Pancreas (tissue), 10 donors: ENCODE data around the gene SND1. TPM values are rescaled to one million over a fixed set of nuclear protein-coding genes. Genes with fewer than 3 reads are reported as not detected.

Source experiments
- ATAC-seq, 4 donors: fragments of 200-7000 bp; cut with Tn5 transposase; one replicate each; pipeline versions ENCODE4 v1.8.0 to v1.9.1; 2020; ENCODE audit warnings: mild to moderate bottlenecking in 4 of 4, moderate library complexity in 4 of 4
- DNase-seq, 6 donors: peaks; one replicate each; pipeline ENCODE4 v3.0.0-alpha.2; 2020
- FAIRE-seq: peaks from 2 replicates; lab custom pipeline; 2012; peaks lifted over from hg19 to GRCh38; lab: Jason Lieb, UNC
- H3K27ac ChIP-seq, 4 donors: fragments of 200-600 bp; sonication (generic); 1 replicate in 3 of 4; 2 replicates in 1 of 4; pipeline versions ENCODE4 v1.5.0 to v1.8.0; 2020
- H3K27me3 ChIP-seq, 4 donors: fragments of 200-600 bp; one replicate each; pipeline ENCODE4 v1.8.0; 2021
- H3K36me3 ChIP-seq, 3 donors: fragments of 200-600 bp; sonication (generic) in 1 of 3; one replicate each; pipeline versions ENCODE4 v1.5.0 to v1.8.0; 2020 to 2021
- H3K4me1 ChIP-seq, 3 donors: fragments of 200-600 bp; one replicate each; pipeline ENCODE4 v1.8.0; 2021
- H3K4me3 ChIP-seq, 4 donors: fragments of 200-600 bp; sonication (generic) in 2 of 4; one replicate each; pipeline versions ENCODE4 v1.5.0 to v1.8.0; 2020 to 2021
- H3K9me3 ChIP-seq, 4 donors: fragments of 200-600 bp; one replicate each; pipeline ENCODE4 v1.8.0; 2021
- WGBS, 2 donors: extraction: QIAGEN DNeasy Blood & Tissue Kit; methylation state at CpG; one replicate each; pipeline ENCODE4 v1.1.7; 2013; 5-methylcytosine and 5-hydroxymethylcytosine counted together
- intact Hi-C, 3 donors: fragments of 100-400 bp; cut with DNase I; formaldehyde crosslinking; loops; one replicate each; pipeline versions ENCODE4 v1.11.1 to v1.14.2; 2022
- polyA plus RNA-seq, 2 donors: library from polyadenylated mRNA; stranded (reverse); fragments of 200-250 nt; gene quantifications; one replicate each; pipeline ENCODE4 v1.2.3, GENCODE V29; 2013
- total RNA-seq, 6 donors: library from RNA; stranded (reverse); fragmentation: NEBNext Ultra II Directional in 4 of 6; extraction: Animal tissue kit (Norgen Biotek cat#: 25700) in 4 of 6; gene quantifications; one replicate each; pipeline versions ENCODE4 v1.2.1 to v1.2.4, GENCODE V29; 2021 to 2023
- TF ChIP-seq, protein P1 (sequence below), 4 donors: fragments of 200-600 bp; sonication (generic) in 3 of 4; IDR thresholded peaks; one replicate each; pipeline versions ENCODE4 v1.5.0 to v1.8.0; 2021; ENCODE audit warnings: antibody characterized with exemption in 4 of 4
- donor health status: healthy with polysubstance abuse.
- donor health status: DM: no; HTN: no; CAD: no; lungs with moderate emphysema.
- donor health status: DM: no; HTN: no; CAD: no.
- donor health status: control.
- donor health status: control.
- donor health status: Bipolar disorder and iron deficiency.
- donor health status: DM: yes; HTN: yes; CAD: no.
- donor health status: DM: no; HTN: no; CAD: no.
- donor health status: DM: no; HTN: no; CAD: no.
- donor health status: DM: yes; HTN: yes; CAD: no.

The SND1 gene
- total and polyA plus RNA-seq, 8 donors: 84.1 to 308 (median 225) TPM

DNA sequence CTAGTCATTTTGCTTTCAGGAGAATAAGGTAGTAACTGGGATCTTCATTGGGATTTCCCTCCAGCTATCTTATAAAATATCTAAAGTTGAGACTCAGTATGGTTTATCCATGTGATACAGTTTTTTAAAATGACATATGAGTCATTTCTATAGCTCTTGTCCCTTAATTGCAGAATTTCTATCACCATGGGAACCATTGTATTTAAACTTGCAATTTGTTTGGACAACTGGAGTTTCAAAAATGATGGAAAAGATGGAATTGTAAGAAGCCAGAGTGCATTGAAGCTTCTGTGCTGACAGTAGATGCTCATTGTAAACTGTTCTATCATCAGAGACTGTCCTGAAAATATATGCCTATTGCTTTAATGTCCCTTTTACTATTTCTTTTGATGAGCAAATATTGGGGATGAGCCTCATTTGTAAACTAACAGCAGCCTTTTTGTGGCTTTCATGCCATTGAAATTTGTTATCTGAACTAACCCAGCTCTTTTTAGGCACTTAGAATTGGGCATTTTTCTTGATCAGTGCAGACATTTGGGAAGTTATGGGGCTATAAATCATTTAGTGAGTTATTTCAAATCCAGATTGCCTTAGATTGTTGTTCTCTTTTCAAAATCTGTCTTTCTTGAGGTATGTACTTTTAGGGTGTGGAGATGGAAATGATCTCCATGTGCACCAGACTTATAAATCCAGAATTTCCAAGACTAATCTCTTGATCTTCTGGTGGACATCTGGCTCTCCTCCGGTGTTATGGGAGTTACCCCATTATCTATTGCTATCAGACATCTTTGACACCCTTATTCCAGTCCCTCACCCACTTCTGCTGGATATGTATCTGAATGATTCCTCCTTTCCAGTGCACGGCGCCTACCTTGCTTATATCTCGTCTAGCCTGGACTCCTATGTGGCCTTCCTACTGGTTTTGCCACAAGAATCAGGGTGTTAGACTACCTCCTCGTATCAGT lies 159.0 kb downstream of the SND1 start:
- ATAC-seq (no peak), DNase-seq (no peak), FAIRE-seq (no peak)
- H3K27ac ChIP-seq: no peak overlapping the region
- no peak overlapping the region for H3K4me3 ChIP-seq
- TF ChIP-seq, protein P1, sequence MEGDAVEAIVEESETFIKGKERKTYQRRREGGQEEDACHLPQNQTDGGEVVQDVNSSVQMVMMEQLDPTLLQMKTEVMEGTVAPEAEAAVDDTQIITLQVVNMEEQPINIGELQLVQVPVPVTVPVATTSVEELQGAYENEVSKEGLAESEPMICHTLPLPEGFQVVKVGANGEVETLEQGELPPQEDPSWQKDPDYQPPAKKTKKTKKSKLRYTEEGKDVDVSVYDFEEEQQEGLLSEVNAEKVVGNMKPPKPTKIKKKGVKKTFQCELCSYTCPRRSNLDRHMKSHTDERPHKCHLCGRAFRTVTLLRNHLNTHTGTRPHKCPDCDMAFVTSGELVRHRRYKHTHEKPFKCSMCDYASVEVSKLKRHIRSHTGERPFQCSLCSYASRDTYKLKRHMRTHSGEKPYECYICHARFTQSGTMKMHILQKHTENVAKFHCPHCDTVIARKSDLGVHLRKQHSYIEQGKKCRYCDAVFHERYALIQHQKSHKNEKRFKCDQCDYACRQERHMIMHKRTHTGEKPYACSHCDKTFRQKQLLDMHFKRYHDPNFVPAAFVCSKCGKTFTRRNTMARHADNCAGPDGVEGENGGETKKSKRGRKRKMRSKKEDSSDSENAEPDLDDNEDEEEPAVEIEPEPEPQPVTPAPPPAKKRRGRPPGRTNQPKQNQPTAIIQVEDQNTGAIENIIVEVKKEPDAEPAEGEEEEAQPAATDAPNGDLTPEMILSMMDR (IDR thresholded peaks at IDR 0.05): no peak
- H3K36me3 ChIP-seq: peaks cover 0 to 5% (median 0%) of the 10 kb centered on the region in 3 donors
- intact Hi-C loops: no loop called here
- H3K9me3 ChIP-seq: no peaks in the 10 kb centered on the region
- H3K4me1 ChIP-seq: peaks cover 0 to 13% (median 3%) of the 10 kb centered on the region in 3 donors
- 92 to 95% methylated on average over 5 of the region's 5 CpGs for WGBS, 2 donors
- H3K27me3 ChIP-seq: no peaks in the 10 kb centered on the region

DNA sequence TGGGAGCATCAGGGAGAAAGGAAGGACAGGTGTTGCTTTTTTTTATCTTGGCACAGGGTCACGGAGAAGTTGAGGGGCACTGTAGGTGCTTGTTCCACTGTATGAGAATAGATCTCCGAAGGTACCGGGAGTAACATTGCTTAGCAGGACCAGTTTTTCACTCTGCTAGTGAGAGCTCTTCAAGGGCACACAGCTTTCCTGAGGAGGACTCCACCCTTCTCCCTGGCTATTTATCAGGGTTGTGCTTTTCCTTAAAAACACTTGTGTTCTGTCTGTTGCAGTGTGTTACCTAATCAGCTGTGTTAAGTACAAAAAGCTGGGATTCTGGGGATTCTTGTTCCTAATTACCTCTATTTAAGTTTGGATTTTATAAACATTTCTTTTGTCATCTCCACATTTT lies 160.5 kb downstream of the SND1 start:
- 48 to 56% methylated on average over 3 of the region's 3 CpGs for WGBS, 2 donors
- peaks cover 6 to 22% (median 8%) of the 10 kb centered on the region in 3 donors for H3K4me1 ChIP-seq
- TF ChIP-seq, protein P1 (IDR thresholded peaks at IDR 0.05): no peak
- H3K27me3 ChIP-seq: no peaks in the 10 kb centered on the region
- H3K36me3 ChIP-seq: peaks cover 0 to 2% (median 0%) of the 10 kb centered on the region in 3 donors
- no peak overlapping the region for H3K4me3 ChIP-seq
- intact Hi-C loops: no loop called here
- no peak overlapping the region for H3K27ac ChIP-seq
- no peak for DNase-seq
- FAIRE-seq: no peak
- no peaks in the 10 kb centered on the region for H3K9me3 ChIP-seq
- peak in 2 of 4 donors; percentile 25 to 41 for ATAC-seq

DNA sequence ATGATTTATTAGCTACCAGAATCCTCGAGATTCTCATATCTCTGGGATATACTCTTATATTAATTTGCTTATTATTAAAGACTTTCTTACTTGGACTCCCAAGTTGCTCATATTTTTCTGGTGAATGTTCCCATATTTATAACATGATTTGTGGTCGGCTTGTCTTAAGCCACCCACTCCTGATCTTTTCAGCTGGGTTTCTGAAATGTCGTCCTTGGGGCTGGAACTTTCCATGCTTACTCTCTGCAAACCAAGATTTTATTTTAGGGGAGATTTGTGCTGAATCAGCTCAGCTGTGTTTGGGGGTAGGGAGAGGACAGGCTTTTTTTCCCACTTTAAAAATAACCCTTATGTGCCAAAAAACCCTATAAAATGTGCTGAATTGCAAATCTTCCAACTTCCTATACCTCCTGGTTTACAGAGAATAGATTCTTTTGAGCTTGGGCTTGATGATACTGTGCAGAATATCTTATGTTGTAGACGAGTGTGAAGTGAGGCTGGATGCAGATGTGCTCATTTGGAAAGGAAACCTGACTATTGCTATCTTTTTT lies 162.1 kb downstream of the SND1 start:
- DNase-seq (no peak), FAIRE-seq (no peak), ATAC-seq (peak in 1 of 4 donors; percentile 13)
- H3K9me3 ChIP-seq: no peaks in the 10 kb centered on the region
- no peak overlapping the region for H3K27ac ChIP-seq
- WGBS, 2 donors: 83 to 87% methylated on average over 4 of the region's 4 CpGs
- H3K36me3 ChIP-seq: no peaks in the 10 kb centered on the region
- peaks cover 6 to 22% (median 8%) of the 10 kb centered on the region in 3 donors for H3K4me1 ChIP-seq
- no peaks in the 10 kb centered on the region for H3K27me3 ChIP-seq
- intact Hi-C loops: no loop called here
- no peak overlapping the region for H3K4me3 ChIP-seq
- TF ChIP-seq, protein P1 (IDR thresholded peaks at IDR 0.05): no peak

DNA sequence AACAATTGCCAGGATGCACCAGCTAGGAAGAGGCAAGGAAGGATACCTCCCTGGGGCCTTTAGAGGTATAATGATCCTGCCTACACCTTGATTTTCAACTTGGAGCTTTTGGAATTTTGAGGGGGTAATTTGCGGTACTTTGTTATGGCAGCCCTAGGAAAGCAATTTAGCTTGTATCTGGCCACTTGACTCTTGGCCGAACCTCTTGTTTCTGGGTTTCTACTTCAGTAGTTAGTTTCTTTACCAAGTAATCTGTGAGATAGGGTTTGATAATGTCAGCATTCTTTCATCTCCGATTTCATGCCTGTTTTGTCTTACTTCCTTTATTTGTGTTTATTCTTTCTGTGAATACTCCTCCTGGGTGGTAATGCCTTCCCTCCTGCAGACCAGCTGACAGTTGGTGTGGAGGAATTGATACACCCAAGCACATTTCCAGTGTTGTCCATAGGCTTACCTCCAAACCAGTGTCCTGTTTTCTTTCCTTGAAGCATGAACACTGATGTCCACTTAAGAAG lies 163.7 kb downstream of the SND1 start:
- ATAC-seq (no peak), FAIRE-seq (no peak), DNase-seq (no peak)
- H3K9me3 ChIP-seq: no peaks in the 10 kb centered on the region
- TF ChIP-seq, protein P1 (IDR thresholded peaks at IDR 0.05): no peak
- intact Hi-C loops: no loop called here
- no peak overlapping the region for H3K4me3 ChIP-seq
- WGBS, 2 donors: 62 to 72% methylated on average over 3 of the region's 3 CpGs
- peaks cover 6 to 25% (median 8%) of the 10 kb centered on the region in 3 donors for H3K4me1 ChIP-seq
- H3K27me3 ChIP-seq: no peaks in the 10 kb centered on the region
- no peak overlapping the region for H3K27ac ChIP-seq
- H3K36me3 ChIP-seq: no peaks in the 10 kb centered on the region
